ENCODE data around the gene SHMT2.

Gene SHMT2

DNA sequence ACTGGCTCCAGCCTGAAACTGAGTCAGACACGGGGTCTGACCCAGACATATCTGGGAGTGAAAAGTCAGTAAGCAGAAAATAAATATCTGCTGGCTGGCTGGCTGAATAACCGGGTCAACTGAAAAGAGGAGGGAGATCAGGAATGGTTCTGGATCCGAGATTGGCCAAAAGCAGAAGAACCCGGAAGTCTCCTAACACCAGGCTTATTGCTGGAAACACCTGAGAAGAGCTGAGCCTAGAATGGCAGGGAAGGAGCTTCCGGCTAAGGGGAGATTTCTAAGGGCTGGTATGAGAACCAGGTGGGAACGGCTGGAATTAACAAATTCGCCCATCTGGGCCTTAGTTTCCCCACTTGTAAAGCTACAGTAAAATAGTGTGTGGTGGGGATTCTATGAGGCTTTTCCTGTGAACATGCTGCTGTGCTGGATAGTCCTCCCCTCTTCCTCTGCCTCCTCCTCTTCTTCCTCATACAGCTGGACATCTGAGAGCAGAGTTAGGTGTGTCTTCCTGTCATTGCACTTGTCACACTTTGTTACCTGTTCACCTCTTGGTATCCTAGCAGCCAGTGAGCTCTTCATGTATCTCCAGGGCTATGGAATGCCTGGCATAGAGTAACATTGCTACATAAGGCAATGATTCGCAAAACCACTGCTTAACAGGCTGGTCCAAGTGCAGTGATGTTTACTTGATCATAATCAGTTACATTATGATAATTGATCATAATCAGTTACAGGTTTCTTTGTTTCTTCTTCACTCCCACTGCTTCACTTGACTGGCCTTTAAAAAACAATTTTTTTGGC is 2.0 kb upstream of the SHMT2 start:
- no peak for DNase-seq (ENCODE audit: low spot score)

DNA sequence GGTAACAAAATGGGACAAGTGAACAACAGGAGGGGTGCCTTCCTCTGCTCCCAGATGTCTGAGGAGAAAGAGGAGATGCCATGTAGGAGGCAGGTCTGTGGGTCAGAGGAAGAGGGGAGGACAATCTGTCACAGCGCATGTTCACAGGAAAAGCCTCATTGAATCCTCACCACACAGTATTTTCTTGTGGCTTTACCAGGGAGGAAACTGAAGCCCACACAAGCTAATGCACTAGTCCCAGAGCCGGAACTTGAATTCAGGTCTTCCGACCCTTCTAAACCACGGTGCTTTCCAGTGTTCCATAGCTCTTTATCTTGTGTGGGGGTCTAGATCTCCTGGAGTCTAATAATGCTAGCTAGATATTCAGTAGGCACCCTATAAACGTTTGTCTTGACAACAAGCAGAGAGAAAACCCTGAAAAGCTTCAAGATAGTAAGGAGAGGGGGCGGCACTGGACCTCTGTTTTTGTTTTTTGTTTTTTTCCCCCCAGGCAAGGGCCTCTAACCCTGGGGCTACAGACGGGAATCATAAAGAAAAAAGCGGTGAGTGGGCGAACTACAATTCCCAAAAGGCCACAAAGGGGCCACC is 371 bp upstream of the SHMT2 start:
- DNase-seq (ENCODE audit: low spot score), result peak; percentile 33

DNA sequence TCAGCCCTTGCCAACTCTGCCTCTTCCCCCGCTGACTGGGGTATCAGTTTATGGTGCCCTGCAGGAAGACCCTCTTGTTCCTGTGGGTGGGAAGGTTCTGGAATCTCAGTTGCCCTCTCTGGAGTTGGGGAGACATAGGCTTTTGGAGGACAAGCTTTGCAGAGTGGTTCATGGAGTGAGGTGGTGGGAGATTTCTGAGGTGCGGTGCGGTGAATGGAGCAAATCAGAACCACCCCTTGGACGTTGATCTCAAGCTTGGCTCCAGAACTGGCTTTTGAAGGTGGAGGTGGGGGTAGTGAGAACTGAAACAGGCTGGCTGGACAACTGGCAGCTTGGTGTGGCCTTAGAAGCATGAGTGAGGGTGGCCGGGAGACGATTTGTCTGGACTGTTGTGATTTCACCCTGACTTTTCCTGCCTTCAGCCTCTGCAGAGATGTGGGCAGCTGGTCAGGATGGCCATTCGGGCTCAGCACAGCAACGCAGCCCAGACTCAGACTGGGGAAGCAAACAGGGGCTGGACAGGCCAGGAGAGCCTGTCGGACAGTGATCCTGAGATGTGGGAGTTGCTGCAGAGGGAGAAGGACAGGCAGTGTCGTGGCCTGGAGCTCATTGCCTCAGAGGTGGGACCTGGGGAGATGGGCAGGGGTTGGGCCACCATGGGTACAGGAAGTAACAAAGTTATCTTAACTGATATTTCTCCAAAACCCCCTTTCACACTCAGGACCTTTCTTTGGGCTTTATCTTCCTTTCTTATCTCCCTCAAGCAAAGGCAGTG is 1.1 kb downstream of the SHMT2 start:
- DNase-seq (ENCODE audit: low spot score), result no peak

DNA sequence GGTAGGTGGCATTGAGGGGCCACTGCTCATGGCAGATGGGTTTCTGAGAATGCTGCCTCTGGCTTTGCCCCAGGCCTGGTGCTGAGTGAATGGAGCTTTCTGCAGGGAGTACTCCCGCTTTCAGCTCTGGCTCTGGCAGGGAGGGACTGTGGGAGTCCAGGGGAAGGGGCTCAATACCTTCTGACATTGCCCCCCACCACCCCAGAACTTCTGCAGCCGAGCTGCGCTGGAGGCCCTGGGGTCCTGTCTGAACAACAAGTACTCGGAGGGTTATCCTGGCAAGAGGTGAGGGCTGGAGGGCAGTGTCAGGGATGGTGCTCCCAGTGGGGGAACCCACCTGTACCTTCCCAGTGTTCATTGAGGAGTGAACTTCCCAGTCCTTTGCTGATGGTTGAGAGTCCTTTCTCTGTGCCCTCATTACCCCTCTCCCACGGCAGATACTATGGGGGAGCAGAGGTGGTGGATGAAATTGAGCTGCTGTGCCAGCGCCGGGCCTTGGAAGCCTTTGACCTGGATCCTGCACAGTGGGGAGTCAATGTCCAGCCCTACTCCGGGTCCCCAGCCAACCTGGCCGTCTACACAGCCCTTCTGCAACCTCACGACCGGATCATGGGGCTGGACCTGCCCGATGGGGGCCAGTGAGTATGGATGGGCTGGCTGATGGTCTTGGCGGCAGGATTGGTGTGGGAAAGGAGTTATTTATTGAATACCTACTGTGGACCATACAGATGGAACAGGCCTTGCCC is 1.9 kb downstream of the SHMT2 start:
- no peak for DNase-seq (ENCODE audit: low spot score)

DNA sequence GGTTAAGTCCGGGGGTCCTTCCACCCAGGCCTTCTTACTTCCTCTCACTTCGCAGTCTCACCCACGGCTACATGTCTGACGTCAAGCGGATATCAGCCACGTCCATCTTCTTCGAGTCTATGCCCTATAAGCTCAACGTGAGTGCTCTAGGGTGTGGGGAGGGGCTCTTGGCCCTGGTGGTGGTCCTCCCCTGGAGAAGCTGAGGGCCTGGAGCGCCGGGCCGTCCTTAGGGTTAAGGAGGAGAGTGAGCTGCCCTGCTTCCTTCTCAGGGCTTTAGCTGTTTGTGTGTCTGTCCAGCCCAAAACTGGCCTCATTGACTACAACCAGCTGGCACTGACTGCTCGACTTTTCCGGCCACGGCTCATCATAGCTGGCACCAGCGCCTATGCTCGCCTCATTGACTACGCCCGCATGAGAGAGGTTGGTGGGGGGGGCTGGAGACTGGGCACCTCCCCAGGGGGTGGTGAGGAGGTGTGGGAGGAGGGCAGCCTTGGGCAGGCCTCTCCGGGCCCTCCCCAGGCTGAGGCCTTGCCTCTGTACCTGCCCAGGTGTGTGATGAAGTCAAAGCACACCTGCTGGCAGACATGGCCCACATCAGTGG is 2.7 kb downstream of the SHMT2 start:
- no peak for DNase-seq (ENCODE audit: low spot score)

DNA sequence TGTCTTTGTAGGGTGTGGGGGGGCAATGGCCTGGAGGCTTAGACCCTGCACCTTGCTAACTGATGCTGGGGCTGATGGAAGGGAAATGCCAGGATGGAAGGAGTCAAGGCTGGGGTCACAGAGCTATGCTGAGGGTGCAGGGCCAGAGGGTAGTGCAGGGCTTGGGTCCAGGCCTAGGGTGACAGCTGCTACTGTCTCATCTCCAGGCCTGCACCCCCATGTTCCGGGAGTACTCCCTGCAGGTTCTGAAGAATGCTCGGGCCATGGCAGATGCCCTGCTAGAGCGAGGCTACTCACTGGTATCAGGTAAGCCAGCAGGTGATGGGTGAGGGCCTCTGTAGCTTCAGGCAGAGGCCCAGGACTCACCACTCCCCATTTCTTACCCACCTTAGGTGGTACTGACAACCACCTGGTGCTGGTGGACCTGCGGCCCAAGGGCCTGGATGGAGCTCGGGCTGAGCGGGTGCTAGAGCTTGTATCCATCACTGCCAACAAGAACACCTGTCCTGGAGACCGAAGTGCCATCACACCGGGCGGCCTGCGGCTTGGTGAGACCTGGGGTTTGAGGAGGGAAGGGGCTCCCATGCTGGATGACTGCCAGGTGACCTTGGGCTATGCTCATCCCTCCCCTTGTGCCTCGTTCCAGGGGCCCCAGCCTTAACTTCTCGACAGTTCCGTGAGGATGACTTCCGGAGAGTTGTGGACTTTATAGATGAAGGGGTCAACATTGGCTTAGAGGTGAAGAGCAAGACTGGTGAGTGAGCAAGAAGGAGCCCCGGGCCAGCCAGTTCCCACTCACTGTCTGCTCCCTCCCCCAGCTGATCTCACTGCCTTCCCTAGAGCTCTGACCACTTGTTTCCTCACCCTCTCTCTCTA is 4.1 kb downstream of the SHMT2 start:
- no peak for DNase-seq (ENCODE audit: low spot score)

DNA sequence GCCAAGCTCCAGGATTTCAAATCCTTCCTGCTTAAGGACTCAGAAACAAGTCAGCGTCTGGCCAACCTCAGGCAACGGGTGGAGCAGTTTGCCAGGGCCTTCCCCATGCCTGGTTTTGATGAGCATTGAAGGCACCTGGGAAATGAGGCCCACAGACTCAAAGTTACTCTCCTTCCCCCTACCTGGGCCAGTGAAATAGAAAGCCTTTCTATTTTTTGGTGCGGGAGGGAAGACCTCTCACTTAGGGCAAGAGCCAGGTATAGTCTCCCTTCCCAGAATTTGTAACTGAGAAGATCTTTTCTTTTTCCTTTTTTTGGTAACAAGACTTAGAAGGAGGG is 4.7 kb downstream of the SHMT2 start:
- no peak for DNase-seq (ENCODE audit: low spot score)

DNA sequence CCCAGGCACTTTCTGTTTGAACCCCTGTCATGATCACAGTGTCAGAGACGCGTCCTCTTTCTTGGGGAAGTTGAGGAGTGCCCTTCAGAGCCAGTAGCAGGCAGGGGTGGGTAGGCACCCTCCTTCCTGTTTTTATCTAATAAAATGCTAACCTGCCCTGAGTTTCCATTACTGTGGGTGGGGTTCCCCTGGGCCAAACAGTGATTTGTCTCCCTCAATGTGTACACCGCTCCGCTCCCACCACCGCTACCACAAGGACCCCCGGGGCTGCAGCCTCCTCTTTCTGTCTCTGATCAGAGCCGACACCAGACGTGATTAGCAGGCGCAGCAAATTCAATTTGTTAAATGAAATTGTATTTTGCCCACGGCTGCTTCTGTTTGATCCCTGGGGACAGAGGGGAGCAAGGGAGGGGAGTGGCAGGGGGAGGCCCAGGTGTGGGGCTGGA is 5.1 kb downstream of the SHMT2 start:
- no peak for DNase-seq (ENCODE audit: low spot score)

DNA sequence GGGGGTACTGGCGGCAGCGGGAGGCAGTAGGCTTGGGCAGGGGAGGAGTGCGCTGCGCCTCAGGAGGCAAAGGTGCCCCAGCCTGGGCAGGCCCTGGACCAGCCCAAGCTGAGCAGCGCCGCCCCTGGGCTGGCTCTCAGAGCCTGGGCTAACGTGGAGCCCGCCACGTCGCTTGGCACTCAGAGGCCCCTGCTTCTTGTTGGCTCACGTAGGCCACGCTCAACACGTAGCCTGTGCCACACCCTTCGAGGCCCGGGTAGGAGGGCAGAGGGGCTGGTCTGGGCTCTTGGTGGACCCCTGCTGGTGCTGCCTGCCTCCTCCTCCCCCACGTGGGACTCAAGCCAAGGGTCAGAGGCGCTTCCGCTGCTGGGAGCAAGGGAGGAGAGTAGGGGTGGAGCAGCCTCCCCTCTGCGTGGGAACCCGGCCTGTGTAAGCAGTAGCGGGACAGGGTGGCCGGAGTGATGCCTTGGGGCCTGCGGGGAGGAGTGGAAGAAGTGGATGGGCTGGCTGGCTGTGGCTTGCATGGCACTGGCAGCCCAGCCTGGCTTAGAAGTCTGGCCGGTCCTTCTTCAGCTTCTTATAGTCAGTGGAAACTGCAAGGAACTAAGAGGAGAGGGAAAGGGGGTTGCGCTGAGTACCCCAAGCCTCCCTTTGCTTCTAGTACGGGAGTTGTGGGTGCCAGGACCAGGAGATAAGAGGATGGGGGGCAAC is 5.7 kb downstream of the SHMT2 start:
- DNase-seq (ENCODE audit: low spot score), result no peak

DNA sequence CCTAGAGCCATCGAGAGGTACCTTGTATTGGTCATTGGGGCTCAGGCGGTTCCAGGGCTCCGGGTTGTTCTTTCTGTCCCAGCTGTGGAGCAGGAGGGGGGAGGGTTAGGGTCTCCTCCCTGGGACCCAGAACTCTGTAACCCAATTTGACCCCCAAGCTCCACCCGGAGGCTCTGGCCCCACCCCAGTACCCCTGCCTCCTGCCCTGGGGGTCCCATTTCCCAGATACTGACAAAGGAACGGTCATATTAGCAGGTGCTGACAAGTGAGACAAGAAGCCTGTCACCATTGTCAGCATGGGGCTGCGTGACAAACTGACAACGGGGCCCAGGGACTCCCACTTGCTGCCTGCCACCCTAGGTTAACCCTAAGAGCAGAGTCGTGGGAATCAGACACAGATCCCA is 6.2 kb downstream of the SHMT2 start:
- DNase-seq (ENCODE audit: low spot score), result no peak

DNA sequence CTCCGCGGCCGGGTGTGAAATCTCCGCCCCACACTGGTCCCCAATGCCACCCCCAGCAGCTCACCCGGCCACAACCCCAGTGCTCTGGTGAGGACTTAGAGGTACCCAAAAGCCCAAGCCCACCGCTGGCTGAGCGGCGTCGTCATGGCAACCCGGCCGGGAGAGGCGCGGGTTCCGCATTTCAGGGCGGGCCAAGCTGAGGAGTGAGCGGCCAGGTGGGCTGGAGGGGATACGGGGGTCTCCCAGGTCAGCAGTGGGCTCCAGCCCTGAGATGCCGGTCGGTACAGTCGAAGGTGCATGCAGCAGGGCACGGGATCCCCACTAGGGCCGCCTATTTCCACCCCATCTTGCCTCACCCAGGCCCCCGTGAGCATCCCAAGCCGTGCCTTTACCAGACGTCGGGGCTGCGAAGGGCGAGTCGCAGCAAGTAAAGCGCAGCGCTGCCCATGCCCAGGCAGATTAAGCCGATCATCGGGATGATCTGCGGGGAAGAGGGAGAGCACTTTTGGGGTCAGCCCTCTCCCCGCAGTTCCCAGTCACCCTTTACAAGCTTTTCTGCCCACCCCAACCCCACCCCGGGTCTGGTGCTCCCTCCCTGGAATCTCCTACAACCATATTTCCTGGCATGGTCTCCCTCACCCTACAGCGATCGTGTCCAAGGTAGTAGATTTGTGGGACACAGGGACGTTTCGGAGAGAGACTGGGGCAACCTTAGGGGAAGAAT is 6.9 kb downstream of the SHMT2 start:
- DNase-seq (ENCODE audit: low spot score), result no peak

DNA sequence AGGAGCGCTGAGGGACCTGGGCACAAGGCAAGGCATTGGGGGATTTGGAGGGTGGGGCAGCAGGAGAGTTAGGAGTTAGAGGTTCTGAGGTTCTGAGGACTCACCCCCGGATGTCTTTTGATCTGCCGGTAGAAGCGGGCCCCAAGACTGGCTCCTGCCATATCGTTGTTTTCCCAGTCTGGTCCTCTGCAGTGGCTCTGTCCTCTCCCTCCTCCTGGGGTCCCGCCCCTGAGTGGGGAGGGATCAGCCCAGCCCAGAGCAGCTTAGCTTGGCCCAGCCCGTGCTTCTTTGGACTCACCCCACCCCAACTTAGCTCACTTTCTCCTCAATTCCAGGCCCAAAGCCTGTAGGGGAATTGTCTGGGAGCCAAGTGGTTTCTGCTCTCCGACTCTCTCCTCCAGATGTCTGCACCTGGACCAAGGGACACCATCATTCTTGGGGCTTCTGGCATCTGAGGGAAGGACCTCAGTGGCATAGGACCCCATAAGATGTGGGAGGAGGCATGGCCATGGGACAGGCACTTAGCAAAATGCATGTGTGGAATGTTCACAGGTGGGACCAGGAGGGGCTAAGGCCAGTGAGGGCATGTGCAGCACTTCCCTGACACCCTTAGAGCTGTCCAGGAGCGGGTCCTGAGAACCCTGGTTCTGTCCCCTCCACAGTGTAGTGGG is 7.5 kb downstream of the SHMT2 start:
- no peak for DNase-seq (ENCODE audit: low spot score)

DNA sequence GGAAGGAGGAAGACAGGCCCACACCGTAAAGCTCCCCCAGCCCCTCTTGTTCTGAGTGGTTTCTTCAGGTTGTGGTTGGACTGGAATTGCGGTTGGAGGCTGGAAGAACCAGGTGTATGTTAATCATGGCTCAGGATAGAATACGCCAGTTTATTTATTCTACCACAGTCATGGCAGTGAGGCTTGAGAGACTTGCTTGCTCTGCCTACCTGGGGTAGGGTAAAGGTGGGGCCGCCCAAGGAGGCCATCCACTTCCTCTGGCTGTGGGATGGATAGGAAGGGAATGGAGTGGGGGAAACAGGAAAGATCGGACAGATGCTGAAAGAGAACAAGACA is 8.1 kb downstream of the SHMT2 start:
- no peak for DNase-seq (ENCODE audit: low spot score)

DNA sequence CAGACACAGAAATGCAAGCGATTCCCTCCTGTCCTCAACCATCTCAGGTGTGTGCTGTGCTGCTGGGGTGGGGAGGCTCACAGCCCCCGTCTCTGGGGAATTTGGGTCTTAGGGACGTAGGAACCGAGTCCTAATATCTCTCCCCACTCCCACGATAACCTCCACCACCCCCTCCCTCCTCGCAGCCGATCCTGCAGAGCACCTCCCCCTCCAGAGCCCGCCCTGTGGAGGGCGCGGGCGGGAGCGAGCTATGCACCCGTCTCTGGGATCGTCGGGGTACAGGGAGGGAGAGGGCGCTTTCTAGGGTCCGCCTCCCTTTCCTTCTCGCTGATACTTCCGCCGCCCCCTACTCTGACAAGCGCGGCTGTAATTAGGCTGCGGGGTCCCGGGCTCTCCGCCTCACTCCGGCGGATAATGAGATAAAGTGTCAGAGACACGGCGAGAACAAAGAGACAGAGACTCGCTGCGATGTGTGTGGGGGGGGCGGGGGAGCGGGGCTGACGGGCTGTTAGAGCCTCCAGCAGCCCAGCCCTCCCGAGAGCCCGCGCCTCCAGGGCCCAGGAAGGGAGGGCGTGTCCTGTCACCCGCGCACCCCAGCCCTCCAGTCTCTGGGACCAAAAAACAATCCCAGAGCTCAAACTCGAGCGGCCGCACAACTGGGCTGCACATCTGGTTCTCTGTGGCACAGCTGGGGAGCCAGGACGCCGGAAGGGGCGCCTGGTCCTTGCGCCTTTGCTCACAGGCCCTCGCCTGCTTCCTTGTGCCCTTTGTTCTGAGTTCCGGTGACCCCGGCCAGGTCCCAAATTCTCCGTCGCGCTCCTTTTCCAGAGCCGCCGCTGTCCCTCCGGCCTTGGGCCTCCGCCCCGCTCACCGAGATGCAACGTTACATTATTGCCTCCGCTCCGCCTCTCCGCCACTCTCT is 8.7 kb downstream of the SHMT2 start:
- no peak for DNase-seq (ENCODE audit: low spot score)

DNA sequence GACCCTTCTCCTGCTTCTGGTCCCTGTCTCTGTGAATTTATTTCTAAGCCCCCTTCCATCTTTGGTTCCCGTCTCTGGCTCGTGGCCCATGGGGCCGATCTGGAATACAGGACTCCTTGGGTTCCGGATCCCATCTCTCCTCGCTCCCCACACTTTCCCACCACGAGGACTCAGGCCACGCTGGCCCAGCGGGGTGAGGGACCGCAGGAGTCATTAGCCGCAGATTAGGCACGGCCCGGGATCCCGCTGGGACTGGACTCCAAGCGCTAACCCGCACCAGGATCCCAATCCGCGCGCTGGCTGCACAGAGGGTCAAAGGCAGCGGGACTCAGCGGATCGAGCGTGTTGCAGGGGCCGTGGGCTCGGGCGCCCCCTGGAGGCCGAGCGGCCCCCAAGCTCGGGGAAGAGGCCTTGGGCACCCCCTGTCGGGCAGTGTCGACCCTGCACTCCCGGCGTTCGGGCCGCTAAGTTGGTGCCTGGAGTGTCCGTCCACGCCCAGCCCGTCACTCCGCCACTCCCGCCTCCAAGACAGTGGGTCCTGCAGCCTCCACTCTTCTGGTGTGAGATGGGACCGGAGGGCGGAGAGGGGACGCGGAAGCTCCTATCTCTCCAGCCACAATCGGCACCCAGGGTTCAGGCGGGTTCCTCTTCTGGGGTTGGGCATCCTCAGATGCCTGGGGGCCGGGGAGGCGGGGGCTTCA is 9.5 kb downstream of the SHMT2 start:
- DNase-seq (ENCODE audit: low spot score), result peak; percentile 85

DNA sequence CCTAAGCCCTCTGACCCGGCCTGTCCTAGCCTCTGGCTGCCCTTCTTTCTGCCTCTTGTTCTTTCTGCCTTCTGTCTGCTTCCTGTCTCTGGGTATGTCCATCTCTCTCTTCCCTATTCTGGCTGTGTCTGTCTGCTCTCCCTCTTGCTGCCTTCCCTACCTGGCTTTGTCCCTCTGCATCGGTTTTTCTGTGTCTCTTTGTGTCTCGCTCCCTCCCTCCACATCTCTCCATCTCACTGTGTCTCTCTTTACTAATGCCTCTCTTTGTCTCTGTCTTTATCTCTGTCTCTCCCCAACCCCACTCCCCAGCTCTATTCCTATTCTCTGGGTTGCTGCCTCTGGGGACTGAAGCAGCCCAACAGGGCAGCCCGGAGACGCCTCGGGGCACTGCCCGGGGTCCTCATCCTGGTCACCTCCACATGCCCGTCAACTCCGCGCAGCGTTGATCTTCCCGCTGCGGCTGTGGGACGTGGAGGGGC is 10.1 kb downstream of the SHMT2 start:
- no peak for DNase-seq (ENCODE audit: low spot score)

Measured in CD4-positive, alpha-beta T cell treated with Interleukin-2 at 100 ng/mL for 4 hours (primary cell).